CD4-positive, alpha-beta T cell (primary cell): ENCODE results near the gene PRKG1. TPM values are rescaled to one million over a fixed set of nuclear protein-coding genes. Genes with fewer than 3 reads are reported as not detected.

ENCODE experiments used
- ATAC-seq: fragments of 200-7000 bp; cut with Tn5 transposase; one replicate; pipeline ENCODE4 v1.10.0; 2022; ENCODE audit warnings: mild to moderate bottlenecking; ENCODE audit not compliant: poor library complexity
- CTCF ChIA-PET: fragments of 350-600 bp; sonication (Branson Sonifier 250); formaldehyde crosslinking; loops from one replicate; lab custom pipeline; 2021; ENCODE audit warnings: antibody characterized with exemption, inconsistent platforms; lab: Charles Lee
- POLR2A ChIA-PET: fragments of 350-600 bp; sonication (Branson Sonifier 250); formaldehyde crosslinking; loops from one replicate; lab custom pipeline; 2021; ENCODE audit warnings: antibody characterized with exemption, inconsistent platforms; lab: Charles Lee
- DNase-seq, 14 experiments: peaks; one replicate each; pipeline ENCODE4 v3.0.0-alpha.2; 2013 to 2020; ENCODE audit warnings: mixed read lengths in 2 of 14
- H3K27ac ChIP-seq, 2 donors: one replicate each; pipeline versions ENCODE4 v1.5.1 to v1.7.0; 2013; ENCODE audit warnings: low read length in 2 of 2, low read depth in 1 of 2, mild to moderate bottlenecking in 1 of 2
- H3K27me3 ChIP-seq, 2 experiments: 1 replicate in 1 of 2; 2 replicates in 1 of 2; pipeline versions ENCODE4 v1.6.1 to v1.7.0; 2013; ENCODE audit warnings: low read length in 2 of 2, control low read depth in 1 of 2, mild to moderate bottlenecking in 1 of 2, moderate library complexity in 1 of 2; ENCODE audit not compliant: insufficient read depth in 2 of 2, control insufficient read depth in 1 of 2
- H3K36me3 ChIP-seq: one replicate; pipeline ENCODE4 v1.6.1; 2013; ENCODE audit warnings: low read length, control low read depth; ENCODE audit not compliant: insufficient read depth
- H3K4me1 ChIP-seq: one replicate; pipeline ENCODE4 v1.6.1; 2013; ENCODE audit warnings: low read length, control low read depth; ENCODE audit not compliant: insufficient read depth
- H3K4me3 ChIP-seq: one replicate; pipeline ENCODE4 v1.5.1; 2013; ENCODE audit warnings: mild to moderate bottlenecking, low read length, moderate library complexity
- H3K9me3 ChIP-seq, 2 experiments: 1 replicate in 1 of 2; 2 replicates in 1 of 2; pipeline versions ENCODE4 v1.6.1 to v1.7.0; 2013; ENCODE audit warnings: low read length in 2 of 2, mild to moderate bottlenecking in 2 of 2, control low read depth in 1 of 2, moderate library complexity in 1 of 2; ENCODE audit not compliant: control insufficient read depth in 1 of 2, insufficient read depth in 1 of 2
- H3K27ac Mint-ChIP-seq: one replicate; pipeline ENCODE4 v1.8.0; 2020; ENCODE audit warnings: mixed read lengths
- H3K27me3 Mint-ChIP-seq: one replicate; pipeline ENCODE4 v1.8.0; 2021; ENCODE audit warnings: mixed read lengths
- H3K36me3 Mint-ChIP-seq: one replicate; pipeline ENCODE4 v1.8.0; 2021; ENCODE audit warnings: low read depth, mixed read lengths
- H3K4me1 Mint-ChIP-seq: one replicate; pipeline ENCODE4 v1.8.0; 2021; ENCODE audit warnings: low read depth, mixed read lengths
- H3K4me3 Mint-ChIP-seq: one replicate; pipeline ENCODE4 v1.8.0; 2020; ENCODE audit warnings: mild to moderate bottlenecking, mixed read lengths
- H3K9me3 Mint-ChIP-seq: one replicate; pipeline ENCODE4 v1.8.0; 2020; ENCODE audit warnings: mixed read lengths
- intact Hi-C, 2 experiments: fragments of 100-400 bp; cut with DNase I in 1 of 2; cut with micrococcal nuclease in 1 of 2; formaldehyde crosslinking; loops; one replicate each; pipeline versions ENCODE4 v1.15.1 to v1.9.0; 2023 to 2025; cut with DNase I, micrococcal nuclease
- total RNA-seq, 174 experiments: library from RNA in 2 of 174; stranded (reverse) in 2 of 174; gene quantifications; one replicate each; pipeline ENCODE4 v1.2.3 and lab custom pipeline; 2021 to 2026
- TF ChIP-seq, protein P1 (sequence below): fragments of 200-600 bp; IDR thresholded peaks from one replicate; pipeline ENCODE4 v1.8.0; 2022; ENCODE audit warnings: antibody characterized with exemption, mild to moderate bottlenecking

Gene PRKG1
- total RNA-seq, 2 experiments from 2014 or later: 0.31 TPM; not detected in 1

DNA sequence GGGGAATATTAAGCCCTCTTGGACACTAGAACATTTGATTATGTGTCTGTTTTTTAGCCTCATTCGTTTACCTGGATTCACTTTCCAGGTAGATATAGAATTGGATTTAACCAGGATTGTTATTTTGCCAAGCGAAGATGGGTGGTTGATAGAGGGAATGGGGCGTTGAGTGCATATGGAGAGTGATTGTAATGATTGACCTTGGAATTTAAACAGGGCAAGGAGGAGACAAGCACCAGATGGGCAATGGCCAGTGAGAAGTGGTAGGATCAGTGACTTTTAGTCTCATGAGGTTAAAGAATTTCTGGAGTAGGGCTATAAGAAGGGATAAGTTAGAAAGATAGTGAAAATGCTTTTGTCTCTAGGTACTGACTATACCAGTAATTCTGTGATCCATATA, 836.3 kb downstream of the PRKG1 start:
- H3K4me3 ChIP-seq: no peak overlapping the region
- H3K4me1 ChIP-seq: no peaks in the 10 kb centered on the region
- TF ChIP-seq, protein P1, sequence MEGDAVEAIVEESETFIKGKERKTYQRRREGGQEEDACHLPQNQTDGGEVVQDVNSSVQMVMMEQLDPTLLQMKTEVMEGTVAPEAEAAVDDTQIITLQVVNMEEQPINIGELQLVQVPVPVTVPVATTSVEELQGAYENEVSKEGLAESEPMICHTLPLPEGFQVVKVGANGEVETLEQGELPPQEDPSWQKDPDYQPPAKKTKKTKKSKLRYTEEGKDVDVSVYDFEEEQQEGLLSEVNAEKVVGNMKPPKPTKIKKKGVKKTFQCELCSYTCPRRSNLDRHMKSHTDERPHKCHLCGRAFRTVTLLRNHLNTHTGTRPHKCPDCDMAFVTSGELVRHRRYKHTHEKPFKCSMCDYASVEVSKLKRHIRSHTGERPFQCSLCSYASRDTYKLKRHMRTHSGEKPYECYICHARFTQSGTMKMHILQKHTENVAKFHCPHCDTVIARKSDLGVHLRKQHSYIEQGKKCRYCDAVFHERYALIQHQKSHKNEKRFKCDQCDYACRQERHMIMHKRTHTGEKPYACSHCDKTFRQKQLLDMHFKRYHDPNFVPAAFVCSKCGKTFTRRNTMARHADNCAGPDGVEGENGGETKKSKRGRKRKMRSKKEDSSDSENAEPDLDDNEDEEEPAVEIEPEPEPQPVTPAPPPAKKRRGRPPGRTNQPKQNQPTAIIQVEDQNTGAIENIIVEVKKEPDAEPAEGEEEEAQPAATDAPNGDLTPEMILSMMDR: no peak
- no peak for DNase-seq
- Mint-ChIP-seq H3K27me3 (no peaks in the 10 kb centered on the region), H3K4me1 (no peaks in the 10 kb centered on the region), H3K9me3 (no peaks in the 10 kb centered on the region), H3K4me3 (no peak overlapping the region), H3K36me3 (no peaks in the 10 kb centered on the region), H3K27ac (no peak overlapping the region)
- CTCF ChIA-PET: no interaction called here
- no peak for ATAC-seq
- no peak overlapping the region for H3K27ac ChIP-seq
- no peaks in the 10 kb centered on the region for H3K27me3 ChIP-seq
- H3K9me3 ChIP-seq: no peaks in the 10 kb centered on the region
- no peaks in the 10 kb centered on the region for H3K36me3 ChIP-seq
- intact Hi-C loops: no loop called here
- POLR2A ChIA-PET: no interaction called here

- CTCF ChIA-PET: interaction anchor here (0.7 kb wide), 1 partner anchor 108 kb away, joined by 4 read pairs; no protein-coding TSS in a partner anchor
- peaks cover 4% of the 10 kb centered on the region for H3K27me3 Mint-ChIP-seq
- Histone ChIP-seq H3K4me3 (no peak overlapping the region), H3K36me3 (no peaks in the 10 kb centered on the region), H3K9me3 (no peaks in the 10 kb centered on the region), H3K27ac (no peak overlapping the region), H3K27me3 (no peaks in the 10 kb centered on the region), H3K4me1 (no peaks in the 10 kb centered on the region)
- POLR2A ChIA-PET: no interaction called here
- DNase-seq: no peak
- no peaks in the 10 kb centered on the region for H3K36me3 Mint-ChIP-seq
- H3K4me1 Mint-ChIP-seq: no peaks in the 10 kb centered on the region
- intact Hi-C loops: no loop called here
- no peak for ATAC-seq
- no peaks in the 10 kb centered on the region for H3K9me3 Mint-ChIP-seq
- no peak overlapping the region for H3K27ac Mint-ChIP-seq
- no peak overlapping the region for H3K4me3 Mint-ChIP-seq
- TF ChIP-seq, protein P1: no peak
These were observed 837.4 kb downstream of the PRKG1 start for GRCh38 chr10:51911723-51912122.

DNA sequence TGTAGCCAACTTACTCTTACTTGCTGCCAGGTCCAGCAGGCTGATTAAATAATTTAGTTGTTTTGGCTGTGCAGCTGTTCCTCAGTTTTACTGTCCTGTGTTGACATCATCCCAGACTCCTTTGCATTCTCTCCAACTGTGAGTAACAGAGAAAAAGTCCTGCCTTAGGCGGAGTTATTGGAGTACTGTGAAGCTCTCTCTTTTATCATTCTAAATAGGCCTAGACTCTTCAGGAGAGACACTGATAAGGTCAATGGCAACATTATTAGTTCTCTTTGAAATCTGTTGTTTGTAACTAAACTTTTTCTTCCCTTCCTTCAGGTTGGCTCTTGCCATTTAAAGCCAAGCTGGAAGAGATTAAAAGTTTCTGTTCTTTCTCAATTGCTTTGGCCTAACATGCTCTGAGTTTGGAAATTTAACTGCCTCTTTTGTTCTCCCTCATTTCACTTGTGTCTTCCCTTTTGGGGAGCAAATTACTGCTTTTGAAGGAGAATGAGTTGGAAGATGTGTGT, 840.8 kb downstream of the PRKG1 start:
- H3K36me3 Mint-ChIP-seq: no peaks in the 10 kb centered on the region
- TF ChIP-seq, protein P1: no peak
- CTCF ChIA-PET: interaction anchor here (0.7 kb wide), 1 partner anchor 10 kb away, joined by 4 read pairs; no protein-coding TSS in a partner anchor
- Histone ChIP-seq H3K4me3 (no peak overlapping the region), H3K4me1 (no peaks in the 10 kb centered on the region), H3K27me3 (no peaks in the 10 kb centered on the region), H3K27ac (no peak overlapping the region), H3K36me3 (no peaks in the 10 kb centered on the region), H3K9me3 (peaks cover 0 to 4% of the 10 kb centered on the region in 2 experiments)
- H3K9me3 Mint-ChIP-seq: no peaks in the 10 kb centered on the region
- intact Hi-C loops: no loop called here
- H3K4me3 Mint-ChIP-seq: no peak overlapping the region
- no peak overlapping the region for H3K27ac Mint-ChIP-seq
- DNase-seq (no peak), ATAC-seq (no peak)
- POLR2A ChIA-PET: no interaction called here
- H3K27me3 Mint-ChIP-seq: peaks cover 4% of the 10 kb centered on the region
- no peaks in the 10 kb centered on the region for H3K4me1 Mint-ChIP-seq
